Loucy (cell line): ENCODE measurements around the gene SNRNP40.

Experiments used
- EZH2phosphoT487 ChIP-seq: fragments of 200-600 bp; IDR thresholded peaks from 2 replicates; pipeline ENCODE4 v1.6.1; 2018; ENCODE audit warnings: antibody characterized with exemption, mild to moderate bottlenecking, moderate library complexity, borderline replicate concordance
- TF ChIP-seq, protein P1 (sequence below): fragments of 200-600 bp; sonication (generic); conservative IDR thresholded peaks from 2 replicates; pipeline ENCODE4 v1.5.1; 2014; ENCODE audit warnings: mild to moderate bottlenecking, antibody characterized with exemption, low read length

DNA sequence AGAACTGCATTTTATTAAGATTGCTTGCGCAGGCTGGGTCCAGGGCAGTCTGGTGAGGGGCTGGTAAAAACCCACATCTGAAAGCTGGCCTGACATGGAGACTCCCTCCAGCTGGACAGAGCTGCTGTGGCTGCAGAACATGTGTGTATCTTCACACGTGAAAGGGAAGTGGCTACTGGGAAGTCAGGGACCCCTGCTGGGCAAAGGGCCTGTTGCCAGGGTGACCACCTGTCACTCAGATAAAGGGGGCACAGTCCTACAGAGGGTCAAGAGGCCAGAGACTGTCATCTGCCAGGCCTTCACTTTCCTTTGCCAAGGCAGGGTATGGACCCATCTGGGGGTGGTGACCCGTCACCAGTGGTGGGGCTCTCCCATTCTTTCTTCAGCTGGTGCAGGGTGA lies 74.4 kb downstream of the SNRNP40 start:
- TF ChIP-seq, protein P1, sequence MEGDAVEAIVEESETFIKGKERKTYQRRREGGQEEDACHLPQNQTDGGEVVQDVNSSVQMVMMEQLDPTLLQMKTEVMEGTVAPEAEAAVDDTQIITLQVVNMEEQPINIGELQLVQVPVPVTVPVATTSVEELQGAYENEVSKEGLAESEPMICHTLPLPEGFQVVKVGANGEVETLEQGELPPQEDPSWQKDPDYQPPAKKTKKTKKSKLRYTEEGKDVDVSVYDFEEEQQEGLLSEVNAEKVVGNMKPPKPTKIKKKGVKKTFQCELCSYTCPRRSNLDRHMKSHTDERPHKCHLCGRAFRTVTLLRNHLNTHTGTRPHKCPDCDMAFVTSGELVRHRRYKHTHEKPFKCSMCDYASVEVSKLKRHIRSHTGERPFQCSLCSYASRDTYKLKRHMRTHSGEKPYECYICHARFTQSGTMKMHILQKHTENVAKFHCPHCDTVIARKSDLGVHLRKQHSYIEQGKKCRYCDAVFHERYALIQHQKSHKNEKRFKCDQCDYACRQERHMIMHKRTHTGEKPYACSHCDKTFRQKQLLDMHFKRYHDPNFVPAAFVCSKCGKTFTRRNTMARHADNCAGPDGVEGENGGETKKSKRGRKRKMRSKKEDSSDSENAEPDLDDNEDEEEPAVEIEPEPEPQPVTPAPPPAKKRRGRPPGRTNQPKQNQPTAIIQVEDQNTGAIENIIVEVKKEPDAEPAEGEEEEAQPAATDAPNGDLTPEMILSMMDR, result no peak
- no peak for TF ChIP-seq EZH2phosphoT487
